Measurements from ENCODE around the gene SMAD5.

The SMAD5 gene

DNA sequence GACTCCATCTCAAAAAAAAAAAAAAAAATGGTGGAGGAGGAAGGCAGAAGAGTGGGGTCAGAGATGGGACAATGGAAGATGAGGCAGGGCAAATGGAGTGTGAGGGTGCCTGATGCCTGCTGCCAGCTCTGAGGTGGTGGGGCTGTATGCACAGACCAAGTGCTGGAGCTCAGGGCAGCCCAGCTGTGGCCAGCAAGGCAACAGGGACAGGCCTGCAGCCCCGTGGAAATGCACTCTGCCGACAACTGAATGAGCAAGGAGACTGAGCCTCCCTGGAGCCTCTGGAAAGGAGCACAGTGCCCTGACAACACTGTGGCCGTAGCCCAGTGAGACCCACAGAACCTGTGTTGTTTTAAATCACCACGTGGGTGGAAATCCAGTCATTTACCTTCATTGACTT is 83.2 kb downstream of the SMAD5 start:
- intact Hi-C loops (cut with micrococcal nuclease), result loop anchor here (10.0 kb wide), 1 partner anchor 131 kb away; no protein-coding TSS in a partner anchor
- Mint-ChIP-seq H3K36me3 (ENCODE audit: low read depth) (no peaks in the 10 kb centered on the region), H3K9me3 (peaks cover 7% of the 10 kb centered on the region), H3K4me3 (no peak overlapping the region), H3K4me1 (ENCODE audit: low read depth) (no peaks in the 10 kb centered on the region), H3K27ac (no peak overlapping the region), H3K27me3 (peaks cover 7% of the 10 kb centered on the region)

DNA sequence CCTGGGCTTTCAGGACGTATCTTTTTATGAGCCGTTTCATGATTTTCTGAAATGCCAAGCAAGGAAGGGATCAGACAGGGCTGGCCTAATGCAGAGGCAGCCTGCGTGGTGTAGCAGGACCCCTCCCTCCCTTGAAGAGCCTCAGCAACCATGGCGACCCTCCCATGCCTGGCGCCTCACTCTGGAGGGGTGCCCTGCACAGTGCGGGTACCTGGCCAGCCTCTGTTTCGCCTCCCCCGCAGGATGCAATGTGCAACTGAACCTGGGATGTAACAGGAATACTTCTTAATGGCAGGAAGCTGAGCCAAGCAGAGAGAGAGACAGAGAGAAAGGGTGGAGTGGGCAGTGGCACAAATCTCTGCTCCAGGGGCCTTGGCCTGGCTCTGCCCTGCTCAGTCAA is 83.6 kb downstream of the SMAD5 start:
- intact Hi-C loops (cut with micrococcal nuclease), result loop anchor here (10.0 kb wide), 1 partner anchor 131 kb away; no protein-coding TSS in a partner anchor
- no peak overlapping the region for H3K4me3 Mint-ChIP-seq
- H3K4me1 Mint-ChIP-seq (ENCODE audit: low read depth), result no peaks in the 10 kb centered on the region
- peaks cover 11% of the 10 kb centered on the region for H3K9me3 Mint-ChIP-seq
- H3K36me3 Mint-ChIP-seq (ENCODE audit: low read depth), result no peaks in the 10 kb centered on the region
- H3K27ac Mint-ChIP-seq, result no peak overlapping the region
- peaks cover 7% of the 10 kb centered on the region for H3K27me3 Mint-ChIP-seq

GRCh38 chr5:136221340-136221739 is 88.7 kb downstream of the SMAD5 start:
- H3K9me3 Mint-ChIP-seq, result peaks cover 17% of the 10 kb centered on the region
- H3K36me3 Mint-ChIP-seq (ENCODE audit: low read depth), result no peaks in the 10 kb centered on the region
- H3K4me3 Mint-ChIP-seq, result no peak overlapping the region
- no peaks in the 10 kb centered on the region for H3K4me1 Mint-ChIP-seq (ENCODE audit: low read depth)
- H3K27me3 Mint-ChIP-seq, result peaks cover 3% of the 10 kb centered on the region
- intact Hi-C loops (cut with micrococcal nuclease), result no loop called here
- H3K27ac Mint-ChIP-seq, result no peak overlapping the region

DNA sequence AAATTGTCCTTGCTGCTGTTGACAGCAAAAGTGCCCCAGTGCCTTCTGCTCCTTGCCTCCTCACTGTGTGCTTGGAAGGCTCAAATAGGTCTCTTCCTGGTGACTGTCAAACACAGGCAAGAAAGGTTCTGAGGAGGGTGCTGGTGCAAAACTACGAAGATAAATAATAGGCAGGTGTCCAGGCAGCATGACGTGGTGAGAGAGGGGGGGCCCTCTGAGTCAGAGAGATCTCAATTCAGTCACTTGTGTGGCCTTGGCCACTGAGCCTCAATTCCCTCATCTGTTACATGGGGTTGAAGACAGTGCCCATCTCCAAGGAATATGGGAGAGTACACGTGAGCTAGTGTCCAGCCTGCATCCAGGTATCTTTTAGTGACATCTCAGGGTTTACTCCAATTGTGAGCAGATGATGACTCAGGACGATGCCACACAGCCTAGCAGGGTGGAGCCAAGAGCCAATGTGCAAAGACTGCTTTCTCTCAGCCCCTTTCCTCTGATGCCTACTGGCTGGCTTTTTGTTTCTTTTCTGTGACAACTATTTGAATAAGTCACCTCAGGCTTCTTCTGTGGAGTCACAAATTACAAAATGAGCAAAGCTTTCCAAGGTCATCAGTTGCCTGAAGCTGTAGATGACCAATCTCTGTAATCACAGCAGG is 90.1 kb downstream of the SMAD5 start:
- intact Hi-C loops (cut with micrococcal nuclease), result no loop called here
- Mint-ChIP-seq H3K9me3 (peaks cover 17% of the 10 kb centered on the region), H3K27me3 (peaks cover 3% of the 10 kb centered on the region), H3K4me3 (no peak overlapping the region), H3K36me3 (ENCODE audit: low read depth) (no peaks in the 10 kb centered on the region), H3K27ac (no peak overlapping the region), H3K4me1 (ENCODE audit: low read depth) (no peaks in the 10 kb centered on the region)

DNA sequence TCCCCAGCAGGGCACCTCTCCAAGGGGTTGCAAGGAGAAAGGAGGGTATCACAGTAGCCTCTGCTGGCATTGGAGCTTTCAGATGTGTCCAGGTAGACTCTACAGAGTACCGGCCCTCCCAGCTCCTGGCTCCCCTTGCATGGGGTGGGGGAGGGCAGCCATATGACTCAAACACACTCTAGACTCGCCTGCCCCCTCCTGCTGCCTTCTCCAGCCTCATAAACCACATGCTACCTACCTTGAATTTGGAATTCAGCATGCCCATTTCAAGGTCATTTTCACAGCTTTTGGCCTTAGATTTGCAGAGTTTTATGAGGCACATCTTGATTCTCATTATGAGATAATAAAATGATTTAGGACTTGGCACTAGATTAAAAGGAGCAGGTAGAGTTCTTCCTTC is 93.2 kb downstream of the SMAD5 start:
- H3K4me3 Mint-ChIP-seq, result no peak overlapping the region
- no peak overlapping the region for H3K27ac Mint-ChIP-seq
- H3K36me3 Mint-ChIP-seq (ENCODE audit: low read depth), result no peaks in the 10 kb centered on the region
- H3K9me3 Mint-ChIP-seq, result peaks cover 11% of the 10 kb centered on the region
- H3K4me1 Mint-ChIP-seq (ENCODE audit: low read depth), result no peaks in the 10 kb centered on the region
- intact Hi-C loops (cut with micrococcal nuclease), result no loop called here
- peaks cover 19% of the 10 kb centered on the region for H3K27me3 Mint-ChIP-seq

- Mint-ChIP-seq H3K27ac (no peak overlapping the region), H3K4me1 (ENCODE audit: low read depth) (no peaks in the 10 kb centered on the region), H3K27me3 (peaks cover 17% of the 10 kb centered on the region), H3K4me3 (no peak overlapping the region), H3K36me3 (ENCODE audit: low read depth) (no peaks in the 10 kb centered on the region), H3K9me3 (peaks cover 4% of the 10 kb centered on the region)
- intact Hi-C loops (cut with micrococcal nuclease), result no loop called here
Measured at GRCh38 chr5:136226401-136226800, 93.8 kb downstream of the SMAD5 start.

- Mint-ChIP-seq H3K36me3 (ENCODE audit: low read depth) (no peaks in the 10 kb centered on the region), H3K4me1 (ENCODE audit: low read depth) (no peaks in the 10 kb centered on the region), H3K27me3 (peaks cover 17% of the 10 kb centered on the region), H3K4me3 (no peak overlapping the region), H3K27ac (no peak overlapping the region), H3K9me3 (no peaks in the 10 kb centered on the region)
- intact Hi-C loops (cut with micrococcal nuclease), result no loop called here
Measured at GRCh38 chr5:136228136-136228757, 95.6 kb downstream of the SMAD5 start.

GRCh38 chr5:136230176-136230575 is 97.5 kb downstream of the SMAD5 start:
- Mint-ChIP-seq H3K9me3 (no peaks in the 10 kb centered on the region), H3K4me3 (no peak overlapping the region), H3K36me3 (ENCODE audit: low read depth) (no peaks in the 10 kb centered on the region), H3K4me1 (ENCODE audit: low read depth) (no peaks in the 10 kb centered on the region), H3K27ac (no peak overlapping the region), H3K27me3 (peaks cover 17% of the 10 kb centered on the region)
- intact Hi-C loops (cut with micrococcal nuclease), result no loop called here

DNA sequence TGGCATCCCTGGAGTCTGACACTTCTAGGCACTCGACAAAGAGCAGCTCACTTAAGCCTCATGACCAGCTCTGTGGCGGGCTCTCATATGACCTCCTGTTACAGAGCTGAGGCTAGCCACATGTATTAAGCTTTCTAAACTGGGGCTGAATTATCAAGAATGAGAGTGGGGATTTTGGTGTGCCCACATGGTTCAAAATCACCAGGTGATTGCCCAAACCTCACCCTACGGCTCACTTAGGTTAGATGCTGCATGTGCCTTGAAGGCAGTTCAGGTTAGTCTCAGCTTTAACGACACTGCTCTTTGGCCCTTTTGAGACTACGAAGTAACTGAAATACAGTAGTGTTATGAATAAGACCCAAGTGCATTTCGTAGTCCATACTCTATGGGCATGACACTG is 99.7 kb downstream of the SMAD5 start:
- no peaks in the 10 kb centered on the region for H3K9me3 Mint-ChIP-seq
- no peaks in the 10 kb centered on the region for H3K36me3 Mint-ChIP-seq (ENCODE audit: low read depth)
- H3K27me3 Mint-ChIP-seq, result peaks cover 17% of the 10 kb centered on the region
- intact Hi-C loops (cut with micrococcal nuclease), result no loop called here
- no peak overlapping the region for H3K4me3 Mint-ChIP-seq
- H3K4me1 Mint-ChIP-seq (ENCODE audit: low read depth), result no peaks in the 10 kb centered on the region
- no peak overlapping the region for H3K27ac Mint-ChIP-seq
